Mucosa of rectum (tissue), 2 donors: ENCODE data around the gene NUTM1.

ENCODE experiments used
- H3K27ac ChIP-seq, 2 donors: one replicate each; pipeline ENCODE4 v1.7.0; 2013; ENCODE audit warnings: inconsistent platforms in 2 of 2, low read depth in 2 of 2, low read length in 2 of 2
- H3K27me3 ChIP-seq, 2 donors: one replicate each; pipeline ENCODE4 v1.7.0; 2013; ENCODE audit warnings: low read length in 2 of 2; ENCODE audit not compliant: control insufficient read depth in 2 of 2, insufficient read depth in 2 of 2
- H3K36me3 ChIP-seq, 2 donors: one replicate each; pipeline ENCODE4 v1.7.0; 2013; ENCODE audit warnings: low read length in 2 of 2; ENCODE audit not compliant: control insufficient read depth in 2 of 2, insufficient read depth in 2 of 2
- H3K4me1 ChIP-seq, 2 donors: one replicate each; pipeline ENCODE4 v1.7.0; 2013; ENCODE audit warnings: low read length in 2 of 2, mild to moderate bottlenecking in 1 of 2; ENCODE audit not compliant: control insufficient read depth in 2 of 2, insufficient read depth in 2 of 2
- H3K4me3 ChIP-seq, 2 donors: one replicate each; pipeline ENCODE4 v1.7.0; 2013; ENCODE audit warnings: low read length in 2 of 2
- H3K9ac ChIP-seq, 2 donors: one replicate each; pipeline ENCODE4 v1.7.0; 2013; ENCODE audit warnings: low read length in 2 of 2, low read depth in 1 of 2, mild to moderate bottlenecking in 1 of 2
- H3K9me3 ChIP-seq, 2 donors: one replicate each; pipeline ENCODE4 v1.7.0; 2013; ENCODE audit warnings: low read length in 2 of 2; ENCODE audit not compliant: control insufficient read depth in 2 of 2
- donor health status: healthy.
- donor health status: Normal muscosa, but diverticular disease.

Gene NUTM1

DNA sequence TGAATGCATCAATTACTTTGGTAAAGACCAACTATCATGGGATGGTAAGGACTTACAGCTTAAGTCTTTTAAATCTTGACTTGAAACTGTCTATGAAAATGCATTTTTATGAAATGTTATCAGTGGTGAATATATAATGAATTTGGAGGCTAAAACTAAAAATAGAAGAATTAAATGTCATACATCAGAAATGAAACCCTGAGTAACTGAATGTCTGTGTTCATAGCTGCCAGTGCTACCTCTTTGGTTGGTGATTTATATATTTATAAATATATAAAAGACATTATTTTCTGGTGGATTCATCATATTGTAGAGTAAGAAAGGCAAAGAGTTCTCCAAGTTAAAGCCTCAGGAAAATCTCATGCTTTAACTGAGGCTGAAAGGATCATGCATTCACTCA, 17.7 kb upstream of the NUTM1 start:
- Histone ChIP-seq H3K9me3 (no peaks in the 10 kb centered on the region), H3K4me3 (no peak overlapping the region), H3K27ac (no peak overlapping the region), H3K9ac (no peak overlapping the region), H3K4me1 (no peaks in the 10 kb centered on the region), H3K27me3 (no peaks in the 10 kb centered on the region), H3K36me3 (no peaks in the 10 kb centered on the region)

DNA sequence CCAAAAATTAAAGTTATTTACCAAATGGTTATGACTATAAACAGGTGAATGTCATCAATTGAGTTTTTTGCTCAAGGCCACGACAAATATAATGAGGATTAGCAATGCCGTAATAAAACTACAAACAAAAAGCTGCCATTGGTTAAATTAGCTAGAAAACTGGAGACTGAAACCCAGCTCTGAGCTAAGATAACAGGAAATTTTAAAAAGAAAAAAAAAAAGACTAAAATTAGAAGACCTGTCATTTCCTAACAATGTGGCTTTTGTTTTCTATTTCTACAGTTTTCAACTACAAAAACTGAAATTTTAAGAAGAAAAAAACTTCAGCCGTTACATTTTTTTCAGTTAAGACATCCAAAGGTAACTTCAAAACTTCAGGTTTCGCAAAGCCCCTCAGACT, 15.2 kb upstream of the NUTM1 start:
- H3K4me3 ChIP-seq, result peak overlapping the region in 1 of 2 donors; percentile 1
- H3K4me1 ChIP-seq, result no peaks in the 10 kb centered on the region
- H3K36me3 ChIP-seq, result no peaks in the 10 kb centered on the region
- H3K9me3 ChIP-seq, result no peaks in the 10 kb centered on the region
- H3K27me3 ChIP-seq, result no peaks in the 10 kb centered on the region
- peak overlapping the region in 1 of 2 donors; percentile 37 for H3K27ac ChIP-seq
- H3K9ac ChIP-seq, result no peak overlapping the region

DNA sequence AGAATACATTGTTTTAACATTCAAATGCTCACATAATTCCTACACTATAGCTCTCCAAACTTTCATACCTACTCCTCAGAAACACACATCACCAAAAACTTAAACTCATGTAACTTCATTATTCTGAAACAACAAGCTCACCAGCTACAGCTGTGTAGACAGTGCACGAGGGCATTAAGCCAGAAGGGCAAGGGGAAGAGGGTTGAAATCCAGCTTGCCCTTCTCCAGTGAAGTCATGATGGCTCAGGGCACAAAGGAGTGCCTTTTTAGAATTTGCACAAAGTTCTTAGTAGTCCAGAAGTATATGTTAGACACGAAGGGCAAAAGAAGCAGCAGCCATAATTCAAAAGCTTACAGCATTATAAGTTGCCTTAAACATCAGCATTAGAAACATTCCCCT, 14.1 kb upstream of the NUTM1 start:
- Histone ChIP-seq H3K9me3 (no peaks in the 10 kb centered on the region), H3K36me3 (no peaks in the 10 kb centered on the region), H3K27ac (peak overlapping the region in 1 of 2 donors; percentile 52), H3K9ac (no peak overlapping the region), H3K27me3 (no peaks in the 10 kb centered on the region), H3K4me1 (no peaks in the 10 kb centered on the region), H3K4me3 (no peak overlapping the region)

DNA sequence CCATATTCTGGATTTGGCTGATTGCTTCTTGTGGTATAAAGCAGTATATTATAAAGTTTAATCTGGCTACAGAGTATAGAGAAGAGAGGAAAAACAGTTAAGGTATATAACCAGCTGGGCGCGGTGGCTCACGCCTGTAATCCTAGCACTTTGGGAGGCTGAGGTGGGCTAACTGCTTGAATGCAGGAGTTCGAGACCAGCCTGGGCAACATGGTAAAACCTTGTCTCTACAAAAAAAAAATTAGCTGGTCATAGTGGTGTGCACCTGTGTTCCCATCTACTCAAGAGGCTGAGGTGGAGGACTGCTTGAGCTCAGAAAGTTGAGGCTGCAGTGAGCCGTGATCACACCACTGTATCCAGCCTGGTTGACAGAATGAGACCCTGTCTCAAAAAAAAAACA, 12.8 kb upstream of the NUTM1 start:
- H3K27ac ChIP-seq, result no peak overlapping the region
- H3K4me3 ChIP-seq, result no peak overlapping the region
- H3K36me3 ChIP-seq, result no peaks in the 10 kb centered on the region
- H3K27me3 ChIP-seq, result no peaks in the 10 kb centered on the region
- no peaks in the 10 kb centered on the region for H3K9me3 ChIP-seq
- H3K9ac ChIP-seq, result no peak overlapping the region
- no peaks in the 10 kb centered on the region for H3K4me1 ChIP-seq

DNA sequence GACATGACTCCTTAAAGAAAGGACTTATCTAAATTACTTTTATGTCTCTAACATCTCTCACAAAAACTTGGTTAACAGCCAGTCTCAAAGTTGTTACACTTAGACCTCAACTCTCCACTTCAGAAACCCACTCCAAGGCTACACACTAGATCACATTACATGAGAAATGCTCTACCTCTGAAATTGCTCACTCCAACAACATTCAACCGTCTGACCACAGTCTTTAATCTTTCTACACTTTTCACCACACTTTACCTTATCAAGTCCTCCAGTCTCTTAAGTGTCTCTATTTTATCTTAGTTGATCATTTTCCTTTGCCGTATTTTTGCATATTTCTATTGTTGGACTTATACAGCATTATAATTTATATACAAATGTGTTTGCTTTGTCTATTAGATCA, 11.3 kb upstream of the NUTM1 start:
- no peak overlapping the region for H3K27ac ChIP-seq
- no peaks in the 10 kb centered on the region for H3K9me3 ChIP-seq
- no peak overlapping the region for H3K9ac ChIP-seq
- H3K4me3 ChIP-seq, result no peak overlapping the region
- peaks cover 0 to 1% of the 10 kb centered on the region in 2 donors for H3K4me1 ChIP-seq
- no peaks in the 10 kb centered on the region for H3K36me3 ChIP-seq
- no peaks in the 10 kb centered on the region for H3K27me3 ChIP-seq

DNA sequence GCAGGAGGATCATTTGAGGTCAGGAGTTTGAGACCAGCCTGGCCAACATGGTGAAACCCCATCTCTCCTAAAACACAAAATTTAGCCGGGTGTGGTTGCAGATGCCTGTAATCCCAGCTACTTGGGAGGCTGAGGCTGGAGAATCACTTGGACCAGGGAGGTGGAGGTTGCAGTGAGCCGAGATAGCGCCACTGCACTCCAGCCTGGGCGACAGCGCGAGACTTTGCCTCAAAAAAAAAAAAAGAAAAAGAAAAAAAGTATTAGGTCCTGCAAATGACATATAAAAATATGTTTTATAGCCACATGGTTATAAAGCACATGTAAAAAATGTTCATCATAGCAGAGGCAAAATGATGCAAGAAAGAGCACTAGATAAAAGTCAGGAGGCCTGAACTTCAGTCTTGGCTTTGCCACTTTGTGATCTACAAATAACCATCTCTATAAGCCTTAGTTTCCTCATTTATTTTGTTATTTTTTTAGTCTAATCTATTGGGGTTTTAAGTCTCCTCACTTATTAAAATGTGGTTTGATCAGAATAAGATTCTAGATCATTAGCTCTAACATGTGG, 10.5 kb upstream of the NUTM1 start:
- Histone ChIP-seq H3K4me3 (no peak overlapping the region), H3K4me1 (peaks cover 5 to 6% of the 10 kb centered on the region in 2 donors), H3K27ac (no peak overlapping the region), H3K9ac (no peak overlapping the region), H3K27me3 (no peaks in the 10 kb centered on the region), H3K9me3 (no peaks in the 10 kb centered on the region), H3K36me3 (no peaks in the 10 kb centered on the region)

DNA sequence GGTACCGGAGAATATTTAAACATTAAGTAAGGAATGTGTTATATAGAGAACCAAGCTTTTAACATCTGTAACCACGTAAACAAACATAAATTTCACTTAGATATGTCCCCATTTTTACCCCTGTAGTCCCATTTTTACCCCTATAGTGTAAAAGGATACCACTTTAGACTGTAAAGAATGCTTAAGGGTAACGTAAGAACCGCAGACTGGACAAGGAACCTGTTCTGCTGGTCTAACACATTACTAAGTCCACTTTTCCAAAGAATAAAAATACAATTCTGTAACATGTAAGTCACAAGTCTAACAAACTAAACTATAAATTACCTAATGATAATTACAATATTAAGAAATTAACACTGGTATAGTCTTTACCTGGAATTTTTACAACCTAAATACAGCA, 8.4 kb upstream of the NUTM1 start:
- no peaks in the 10 kb centered on the region for H3K27me3 ChIP-seq
- H3K27ac ChIP-seq, result peak overlapping the region in 1 of 2 donors; percentile 56
- H3K4me3 ChIP-seq, result peak overlapping the region in 1 of 2 donors; percentile 81
- peaks cover 5 to 6% of the 10 kb centered on the region in 2 donors for H3K4me1 ChIP-seq
- no peak overlapping the region for H3K9ac ChIP-seq
- no peaks in the 10 kb centered on the region for H3K9me3 ChIP-seq
- H3K36me3 ChIP-seq, result peaks cover 0 to 4% of the 10 kb centered on the region in 2 donors

DNA sequence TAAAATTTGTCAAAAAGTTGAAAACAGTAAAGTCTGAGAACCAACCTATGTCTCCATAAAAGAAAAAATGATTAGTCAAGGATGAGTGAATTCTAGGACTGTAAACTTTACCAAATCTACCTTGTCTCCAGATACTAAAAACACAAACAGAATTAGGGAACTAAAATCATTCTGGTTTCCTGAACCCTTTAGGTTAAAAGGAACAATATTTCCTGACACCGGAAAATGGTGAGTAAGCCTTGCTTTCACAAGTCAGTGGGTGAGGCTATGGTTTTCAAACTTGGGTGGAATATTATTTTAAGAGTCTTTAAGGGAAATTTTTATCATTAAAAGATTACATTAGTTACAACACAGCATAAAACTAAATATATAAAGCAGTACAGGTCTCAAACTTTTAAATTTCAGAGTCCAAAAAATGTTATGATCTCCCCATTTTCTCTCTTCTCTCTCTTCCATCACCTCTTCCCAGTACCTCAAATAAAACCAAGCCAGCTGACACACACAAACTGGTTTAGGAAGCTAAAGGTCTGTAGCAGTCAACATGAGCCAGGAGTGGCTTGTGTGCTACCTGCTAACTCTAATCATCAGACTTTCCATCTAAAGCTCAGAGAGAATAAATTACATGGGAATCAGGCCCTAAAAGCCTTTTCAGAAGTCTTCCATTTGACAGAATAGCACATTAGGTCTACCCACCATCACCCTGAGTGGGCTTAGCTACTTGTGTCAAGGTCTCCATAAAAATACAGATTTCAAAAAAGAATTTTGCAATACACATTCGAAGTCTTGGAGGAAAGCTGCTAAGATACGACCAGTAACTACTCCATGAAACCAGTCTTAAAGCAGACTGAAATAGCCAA, 7.7 kb upstream of the NUTM1 start:
- Histone ChIP-seq H3K27ac (peak overlapping the region; percentile 58 to 92), H3K4me3 (peak overlapping the region in 1 of 2 donors; percentile 81), H3K9ac (peak overlapping the region; percentile 18 to 39), H3K4me1 (peaks cover 5 to 6% of the 10 kb centered on the region in 2 donors), H3K9me3 (no peaks in the 10 kb centered on the region), H3K27me3 (no peaks in the 10 kb centered on the region), H3K36me3 (peaks cover 0 to 4% of the 10 kb centered on the region in 2 donors)

DNA sequence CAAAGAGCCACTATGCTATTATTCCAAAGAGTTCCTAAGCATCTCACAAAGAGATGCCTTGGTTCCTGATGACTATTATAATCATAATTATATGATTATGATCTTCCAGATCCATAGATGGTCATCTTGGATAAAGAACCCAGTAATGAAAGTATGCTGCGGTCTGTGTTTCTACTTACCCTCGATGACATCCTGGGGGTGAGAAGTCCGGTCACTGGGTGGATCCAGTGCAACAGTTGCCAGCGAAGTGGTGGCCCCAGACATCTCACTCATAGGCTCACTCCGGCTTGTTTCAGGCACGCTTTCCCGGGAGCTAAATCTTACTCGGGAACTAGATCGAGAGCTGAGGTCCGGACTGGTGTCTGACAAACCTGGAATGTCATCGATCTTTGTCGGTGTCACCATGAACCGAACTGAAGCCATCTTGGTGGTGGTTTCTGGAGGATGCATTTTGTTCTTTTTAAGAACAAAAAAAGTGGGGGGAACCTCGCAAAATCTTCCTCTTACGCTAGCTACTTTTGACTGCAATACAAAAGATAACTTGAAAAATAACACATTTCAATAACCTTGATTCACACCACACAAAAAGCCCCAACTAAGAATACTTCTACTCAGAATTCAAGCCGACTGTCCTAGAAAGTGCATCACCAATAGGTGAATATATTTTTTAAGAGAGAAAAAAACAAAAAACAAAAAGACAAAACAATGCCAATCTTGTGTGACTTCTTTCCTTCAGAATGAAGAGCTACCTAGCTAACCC, 6.7 kb upstream of the NUTM1 start:
- Histone ChIP-seq H3K4me3 (peak overlapping the region; percentile 80 to 81), H3K4me1 (peaks cover 5 to 6% of the 10 kb centered on the region in 2 donors), H3K9ac (peak overlapping the region; percentile 66 to 85), H3K27ac (peak overlapping the region; percentile 58 to 92), H3K27me3 (no peaks in the 10 kb centered on the region), H3K36me3 (peaks cover 1 to 4% of the 10 kb centered on the region in 2 donors), H3K9me3 (no peaks in the 10 kb centered on the region)
